Stimulated activated CD8-positive, alpha-beta memory T cell treated with anti-CD3 and anti-CD28 coated beads, Interleukin-7, amount 100 ng/mL, for 4 hours (primary cell): ENCODE data around the gene AMIGO2.

Experiments used
- DNase-seq, 2 donors: peaks; one replicate each; pipeline ENCODE4 v3.0.0-alpha.2; 2020; ENCODE audit warnings: low read depth in 2 of 2

AMIGO2 gene

GRCh38 chr12:47033789-47034555 lies 45.8 kb downstream of the AMIGO2 start:
- no peak for DNase-seq

GRCh38 chr12:47033081-47033480 lies 46.7 kb downstream of the AMIGO2 start:
- DNase-seq = no peak

- no peak for DNase-seq
Measured at GRCh38 chr12:47032644-47033043, 47.1 kb downstream of the AMIGO2 start.

- no peak for DNase-seq
Measured at GRCh38 chr12:47029903-47030302, 49.9 kb downstream of the AMIGO2 start.

- DNase-seq = no peak
Measured at GRCh38 chr12:47028981-47029708, 50.6 kb downstream of the AMIGO2 start.

- DNase-seq = no peak
Measured at GRCh38 chr12:47028186-47028585, 51.6 kb downstream of the AMIGO2 start.
